ENCODE data around the gene LRIG3. TPM values are rescaled to one million over a fixed set of nuclear protein-coding genes. Genes with fewer than 3 reads are reported as not detected.

Gene LRIG3
- polyA plus RNA-seq, 1 donor from 2014 or later: 0.22 TPM

- Histone ChIP-seq H3K79me2 (replicated peaks; ENCODE audit: insufficient read depth, low read length) (no peaks in the 10 kb centered on the region), H3K27me3 (ENCODE audit: insufficient read depth, low read depth, low read length) (no peaks in the 10 kb centered on the region), H3K4me2 (ENCODE audit: low read length) (no peak overlapping the region), H3F3A (ENCODE audit: insufficient read depth, low read length, poor library complexity, severe bottlenecking) (no peaks in the 10 kb centered on the region), H3K9ac (ENCODE audit: low read length) (no peak overlapping the region), H3K27ac (ENCODE audit: low read length) (no peak overlapping the region), H3K4me3 (ENCODE audit: low read length) (no peak overlapping the region), H2AFZ (ENCODE audit: low read depth, low read length) (no peak overlapping the region), H3K9me3 (ENCODE audit: low read length) (no peaks in the 10 kb centered on the region), H3K36me3 (ENCODE audit: insufficient read depth, low read length) (no peaks in the 10 kb centered on the region), H3K9me2 (ENCODE audit: insufficient read depth, low read length) (no peaks in the 10 kb centered on the region), H4K20me1 (ENCODE audit: insufficient read depth) (no peaks in the 10 kb centered on the region)
- TF ChIP-seq CTCF (IDR thresholded peaks at IDR 0.05; ENCODE audit: poor library complexity, severe bottlenecking): no peak
- TF ChIP-seq MXI1 (conservative IDR thresholded peaks at IDR 0.05; ENCODE audit: poor library complexity, severe bottlenecking): no peak
- no peak for TF ChIP-seq EZH2 (IDR thresholded peaks at IDR 0.05; ENCODE audit: borderline replicate concordance, insufficient read depth, low read length, poor library complexity, severe bottlenecking)
- TF ChIP-seq POLR2AphosphoS5 (IDR thresholded peaks at IDR 0.05): no peak
- no peak for TF ChIP-seq SMC3 (conservative IDR thresholded peaks at IDR 0.05; ENCODE audit: poor library complexity)
- no peak for TF ChIP-seq TAF1 (IDR thresholded peaks at IDR 0.05; ENCODE audit: low read depth)
These were observed 43.0 kb downstream of the LRIG3 start for GRCh38 chr12:58877243-58877743.

GRCh38 chr12:58873496-58873895, 46.8 kb downstream of the LRIG3 start:
- Histone ChIP-seq H3F3A (ENCODE audit: insufficient read depth, low read length, poor library complexity, severe bottlenecking) (no peaks in the 10 kb centered on the region), H3K79me2 (replicated peaks; ENCODE audit: insufficient read depth, low read length) (no peaks in the 10 kb centered on the region), H3K9me3 (ENCODE audit: low read length) (no peaks in the 10 kb centered on the region), H3K9me2 (ENCODE audit: insufficient read depth, low read length) (no peaks in the 10 kb centered on the region), H3K4me3 (ENCODE audit: low read length) (no peak overlapping the region), H3K27me3 (ENCODE audit: insufficient read depth, low read depth, low read length) (no peaks in the 10 kb centered on the region), H4K20me1 (ENCODE audit: insufficient read depth) (no peaks in the 10 kb centered on the region), H3K9ac (ENCODE audit: low read length) (no peak overlapping the region), H3K27ac (ENCODE audit: low read length) (no peak overlapping the region), H2AFZ (ENCODE audit: low read depth, low read length) (no peak overlapping the region), H3K36me3 (ENCODE audit: insufficient read depth, low read length) (no peaks in the 10 kb centered on the region), H3K4me2 (ENCODE audit: low read length) (no peak overlapping the region)
- no peak for TF ChIP-seq REST (IDR thresholded peaks at IDR 0.05; ENCODE audit: borderline replicate concordance)
- TF ChIP-seq TAF1 (IDR thresholded peaks at IDR 0.05; ENCODE audit: low read depth): no peak
- no peak for TF ChIP-seq EZH2 (IDR thresholded peaks at IDR 0.05; ENCODE audit: borderline replicate concordance, insufficient read depth, low read length, poor library complexity, severe bottlenecking)
- TF ChIP-seq EP300 (conservative IDR thresholded peaks at IDR 0.05; ENCODE audit: poor library complexity, severe bottlenecking): no peak
- TF ChIP-seq MXI1 (conservative IDR thresholded peaks at IDR 0.05; ENCODE audit: poor library complexity, severe bottlenecking): no peak
- no peak for TF ChIP-seq SMC3 (conservative IDR thresholded peaks at IDR 0.05; ENCODE audit: poor library complexity)
- TF ChIP-seq CTCF (IDR thresholded peaks at IDR 0.05; ENCODE audit: poor library complexity, severe bottlenecking): no peak
- TF ChIP-seq POLR2AphosphoS5 (IDR thresholded peaks at IDR 0.05): no peak
- no peak for TF ChIP-seq RAD21 (conservative IDR thresholded peaks at IDR 0.05)
